Measurements from ENCODE around the gene GPC4.

The GPC4 gene

DNA sequence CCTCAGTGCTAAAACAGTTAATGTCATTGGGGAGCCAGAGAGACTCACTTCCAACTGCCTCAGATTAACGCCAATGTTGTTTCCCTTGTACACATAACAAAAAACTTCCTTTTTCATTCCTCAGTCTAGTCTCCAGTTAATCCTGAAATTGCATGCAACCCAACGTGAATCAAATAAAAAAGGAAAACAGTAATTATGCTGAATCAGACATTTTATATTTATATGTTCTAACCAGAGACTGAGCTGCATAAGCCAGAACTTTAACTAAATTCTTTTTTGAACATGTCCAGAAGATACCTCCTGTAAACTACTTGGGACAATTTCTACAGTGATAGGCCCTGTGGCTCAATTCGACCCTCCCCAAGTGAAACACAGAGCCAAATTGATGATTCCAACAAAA lies 4.7 kb downstream of the GPC4 start:
- no peak for DNase-seq (ENCODE audit: low read depth)

DNA sequence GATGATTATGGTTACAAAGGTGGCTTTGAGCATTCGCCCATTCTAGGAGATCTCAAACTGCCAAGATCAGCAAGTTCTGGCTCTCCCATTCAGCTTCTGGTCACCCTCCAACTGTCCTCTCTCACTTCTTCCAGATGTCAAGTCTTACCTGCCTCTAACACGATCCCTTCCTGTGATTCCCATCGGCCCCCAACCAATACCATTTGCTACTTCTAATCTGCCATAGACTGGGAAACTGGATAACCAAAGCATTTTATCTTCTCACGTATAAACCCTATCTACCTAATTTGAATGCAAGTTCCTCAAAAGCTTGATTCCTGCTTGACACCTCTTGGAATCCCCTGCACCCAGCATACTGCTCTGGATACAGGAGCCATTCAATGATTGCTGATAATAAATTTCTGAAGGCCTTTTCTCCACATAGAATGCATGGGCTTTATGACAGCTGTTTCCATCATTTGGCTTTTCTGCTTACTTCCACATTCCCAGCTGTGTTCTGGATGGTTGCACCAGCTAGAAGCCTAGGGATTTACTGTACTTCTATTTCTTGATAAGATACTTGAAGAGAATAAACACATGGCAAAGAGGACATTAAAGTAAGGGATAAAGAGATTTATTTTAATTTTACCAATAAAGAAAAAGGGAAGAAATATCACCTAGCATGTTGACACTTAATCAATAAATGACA lies 9.6 kb downstream of the GPC4 start:
- no peak for DNase-seq (ENCODE audit: low read depth)

DNA sequence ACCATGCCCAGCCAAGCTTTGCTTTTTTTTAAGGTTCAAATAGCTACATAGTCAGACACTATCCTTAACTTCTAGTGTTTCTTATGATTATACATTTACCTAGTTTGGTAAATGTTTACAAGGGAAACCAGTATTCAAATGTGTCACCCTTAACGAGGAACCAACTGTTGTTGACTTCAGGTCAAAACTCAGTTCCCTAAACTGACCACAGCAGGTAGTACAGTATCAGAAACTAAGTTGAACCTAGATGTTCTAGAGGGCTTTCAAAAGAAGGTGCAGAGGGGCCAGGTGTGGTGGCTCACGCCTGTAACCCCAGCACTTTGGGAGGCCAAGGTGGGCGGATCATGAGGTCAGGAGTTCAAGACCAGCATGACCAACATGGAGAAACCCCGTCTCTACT lies 11.3 kb downstream of the GPC4 start:
- no peak for DNase-seq (ENCODE audit: low read depth)

- DNase-seq (ENCODE audit: low read depth): no peak
These were observed 12.3 kb downstream of the GPC4 start for GRCh38 chrX:133402830-133403625.

GRCh38 chrX:133402042-133402453 lies 13.2 kb downstream of the GPC4 start:
- DNase-seq (ENCODE audit: low read depth): peak; percentile 50

DNA sequence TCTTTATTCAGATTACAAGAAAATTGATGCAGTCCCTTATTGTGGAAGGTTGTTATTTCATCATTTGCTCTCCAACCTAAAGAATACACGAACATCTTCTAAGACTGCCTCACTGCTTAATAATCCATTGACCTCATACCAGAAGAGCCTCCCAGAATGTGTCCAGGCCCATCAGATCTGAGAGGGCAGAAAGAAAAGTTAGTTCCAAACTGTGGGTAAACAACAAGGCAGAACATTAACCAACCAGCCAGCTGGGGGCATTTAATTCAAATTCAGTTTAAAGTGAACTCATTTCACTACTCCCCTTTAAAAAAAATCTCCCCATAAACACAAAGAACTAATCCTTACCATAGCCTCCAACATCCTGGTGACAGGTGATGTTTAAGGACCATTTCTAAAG lies 13.8 kb downstream of the GPC4 start:
- DNase-seq (ENCODE audit: low read depth): no peak

GRCh38 chrX:133399411-133399810 lies 15.9 kb downstream of the GPC4 start:
- no peak for DNase-seq (ENCODE audit: low read depth)

GRCh38 chrX:133394765-133395164 lies 20.5 kb downstream of the GPC4 start:
- DNase-seq (ENCODE audit: low read depth): no peak

DNA sequence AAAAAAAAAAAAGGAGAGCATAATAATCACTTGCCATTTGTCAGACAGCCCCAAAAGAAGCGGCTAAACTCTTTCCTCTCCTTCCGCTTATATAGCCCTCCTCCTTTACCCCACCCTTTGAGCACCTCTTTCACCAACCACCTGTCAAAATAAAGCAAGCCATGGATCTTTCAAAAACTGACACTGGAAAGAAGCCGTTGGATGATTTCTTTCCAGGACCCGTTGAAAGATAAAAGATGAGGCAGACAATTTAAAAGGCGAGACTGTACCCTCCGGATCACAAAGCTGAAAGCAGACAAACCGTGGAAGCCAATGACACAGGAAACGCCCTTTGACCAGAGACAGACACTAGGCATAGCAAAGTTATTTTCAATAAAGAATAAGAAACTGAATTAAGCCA lies 22.6 kb downstream of the GPC4 start:
- DNase-seq (ENCODE audit: low read depth): no peak

- no peak for DNase-seq (ENCODE audit: low read depth)
These were observed 24.2 kb downstream of the GPC4 start for GRCh38 chrX:133391111-133391510.

- no peak for DNase-seq (ENCODE audit: low read depth)
These were observed 24.6 kb downstream of the GPC4 start for GRCh38 chrX:133390676-133391075.

GRCh38 chrX:133389975-133390374 lies 25.3 kb downstream of the GPC4 start:
- no peak for DNase-seq (ENCODE audit: low read depth)

DNA sequence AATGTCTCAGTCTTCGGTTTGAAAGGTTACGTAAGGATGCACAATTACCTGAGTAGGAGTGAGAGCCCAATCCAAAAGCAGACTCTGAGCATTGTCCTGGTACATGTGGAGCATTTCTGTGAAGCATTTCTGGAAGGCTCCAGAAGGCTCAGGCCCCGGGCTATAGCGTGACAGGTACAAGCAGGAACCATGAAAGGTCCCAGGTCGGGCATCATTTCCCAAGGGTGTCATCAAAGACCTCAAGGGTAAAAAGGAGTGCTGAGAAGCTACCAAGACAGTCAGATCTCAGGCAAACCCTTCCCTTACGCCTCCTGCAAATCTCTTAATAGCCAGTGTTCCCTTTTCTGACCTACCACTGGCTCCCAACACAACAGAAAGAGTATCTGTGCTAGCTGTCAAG lies 30.8 kb downstream of the GPC4 start:
- no peak for DNase-seq (ENCODE audit: low read depth)

DNA sequence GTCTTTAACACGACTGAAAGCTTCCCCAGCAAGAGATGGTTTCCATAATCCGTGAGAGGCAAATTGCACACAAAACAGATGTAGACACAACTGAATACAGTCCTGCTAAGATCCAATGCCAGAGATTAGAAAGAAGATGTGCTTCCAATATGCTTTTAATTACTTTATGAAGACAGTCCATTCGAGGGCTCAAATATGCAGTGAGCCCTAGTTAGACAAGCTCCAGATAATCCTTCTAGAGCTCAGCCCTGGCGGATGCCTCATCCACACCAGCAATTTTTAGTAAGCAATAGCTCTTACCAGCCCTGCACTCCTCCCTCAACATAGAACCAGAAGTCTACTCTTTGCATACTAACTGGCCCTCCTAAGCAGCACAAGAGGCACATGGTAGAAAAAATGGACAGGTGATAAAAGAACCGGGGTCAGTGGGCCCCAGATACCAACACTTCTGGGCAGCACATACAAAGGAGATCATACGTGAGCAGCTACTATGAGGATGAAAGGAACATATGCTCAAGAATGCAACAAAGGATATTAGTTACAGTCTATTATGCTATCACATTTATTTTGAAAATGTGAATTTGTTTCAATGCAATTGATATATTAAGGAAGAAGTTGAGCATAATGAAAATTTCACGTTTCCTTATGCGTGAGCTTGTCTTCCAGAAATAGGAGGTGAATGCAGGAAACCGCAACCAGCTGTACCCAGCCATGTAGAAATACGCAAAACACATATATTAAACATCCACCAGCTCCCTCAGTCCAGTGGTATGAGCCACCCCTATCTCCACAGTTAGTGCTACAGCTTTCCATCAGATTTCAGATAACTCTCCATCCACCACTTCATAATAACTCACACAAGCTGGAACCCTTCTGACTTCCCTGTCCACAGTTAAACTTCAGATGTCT lies 34.3 kb downstream of the GPC4 start:
- no peak for DNase-seq (ENCODE audit: low read depth)

DNA sequence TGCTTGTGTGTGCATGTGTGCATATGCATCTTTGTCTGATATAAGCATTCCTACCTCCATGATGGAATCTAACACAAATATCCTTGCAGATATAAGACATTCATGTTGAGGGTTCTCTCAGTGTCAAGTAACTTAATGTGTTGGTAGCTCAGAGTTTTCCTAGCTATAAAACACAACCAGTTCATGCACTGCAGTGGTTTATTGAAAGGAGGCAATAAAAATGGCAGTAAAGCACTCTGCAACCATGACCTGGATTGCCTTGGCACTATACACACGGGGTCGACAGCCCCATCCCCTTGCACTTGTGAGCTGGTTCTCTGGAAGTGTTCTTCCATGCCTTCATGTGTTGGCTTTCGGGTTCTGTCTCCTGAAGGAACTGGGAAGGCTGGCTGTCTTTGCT lies 38.9 kb downstream of the GPC4 start:
- no peak for DNase-seq (ENCODE audit: low read depth)

- DNase-seq (ENCODE audit: low read depth): no peak
These were observed 39.5 kb downstream of the GPC4 start for GRCh38 chrX:133375615-133376340.

GRCh38 chrX:133374874-133375387 lies 40.4 kb downstream of the GPC4 start:
- DNase-seq (ENCODE audit: low read depth): no peak

DNA sequence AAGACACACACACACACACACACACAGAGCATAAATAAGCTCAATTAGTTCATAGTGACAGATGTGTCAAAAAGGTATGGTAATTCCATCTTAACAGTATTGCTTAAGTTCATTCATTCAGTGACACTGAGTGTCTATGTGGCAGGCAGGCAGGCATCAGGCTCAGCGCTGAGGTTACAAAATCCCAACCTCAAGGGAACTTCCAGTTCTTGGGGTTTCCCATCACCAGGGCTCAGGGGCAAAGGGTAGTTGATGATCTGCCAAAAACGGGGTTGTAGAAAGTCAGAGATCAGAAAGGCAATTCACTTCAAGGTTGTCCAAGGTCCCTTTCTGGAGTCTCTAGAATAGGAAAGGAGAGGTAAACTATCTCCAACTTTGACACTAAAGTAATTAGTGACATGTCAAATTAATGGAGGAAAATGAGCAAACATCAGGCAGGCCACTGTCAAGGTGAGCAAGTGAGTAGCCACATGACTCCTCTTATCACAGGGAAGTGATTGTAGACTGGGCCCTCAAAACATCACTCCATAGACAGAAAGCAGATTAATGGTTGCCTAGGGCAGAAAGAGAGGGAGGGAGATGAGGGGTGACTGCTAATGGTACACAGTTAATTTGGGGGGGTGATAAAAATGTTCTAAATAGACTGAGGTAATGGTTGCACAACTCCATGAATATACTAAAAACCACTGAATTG lies 41.8 kb downstream of the GPC4 start:
- DNase-seq (ENCODE audit: low read depth): no peak

GRCh38 chrX:133370696-133371275 lies 44.5 kb downstream of the GPC4 start:
- DNase-seq (ENCODE audit: low read depth): no peak

- DNase-seq (ENCODE audit: low read depth): no peak
These were observed 46.2 kb downstream of the GPC4 start for GRCh38 chrX:133369065-133369464.

GRCh38 chrX:133366735-133367134 lies 48.6 kb downstream of the GPC4 start:
- DNase-seq (ENCODE audit: low read depth): no peak
